ENCODE data around the gene DNAJB9.

GRCh38 chr7:108604307-108605077 is 34.8 kb downstream of the DNAJB9 start:
- TF ChIP-seq SIN3A (IDR thresholded peaks at IDR 0.05; ENCODE audit: low read depth, low read length) (no peak), NFYB (IDR thresholded peaks at IDR 0.05; ENCODE audit: insufficient read depth, low read depth, low read length) (no peak), ZNF384 (IDR thresholded peaks at IDR 0.05; ENCODE audit: borderline replicate concordance, low read depth, low read length) (no peak), CTCF (IDR thresholded peaks at IDR 0.05 in 2 of 3, conservative IDR thresholded peaks at IDR 0.05 in 1 of 3; ENCODE audit: control insufficient read depth in 2 of 3, extremely low read depth in 1 of 3, insufficient read depth in 1 of 3, low read depth in 3 of 3, low read length in 3 of 3) (no peak), HDAC6 (IDR thresholded peaks at IDR 0.05; ENCODE audit: unreplicated experiment) (no peak), EZH2 (IDR thresholded peaks at IDR 0.05; ENCODE audit: borderline replicate concordance, control insufficient read depth, low read depth, low read length) (no peak), USF2 (IDR thresholded peaks at IDR 0.05; ENCODE audit: borderline replicate concordance, low read depth, low read length) (no peak), POLR2AphosphoS5 (IDR thresholded peaks at IDR 0.05; ENCODE audit: low read length) (no peak), POLR2A (IDR thresholded peaks at IDR 0.05; ENCODE audit: low read depth, low read length) (no peak), ZBTB33 (IDR thresholded peaks at IDR 0.05) (no peak), RFX5 (IDR thresholded peaks at IDR 0.05; ENCODE audit: low read depth, low read length) (no peak), SMC3 (IDR thresholded peaks at IDR 0.05; ENCODE audit: borderline replicate concordance, low read length) (no peak), ZNF24 (IDR thresholded peaks at IDR 0.05) (no peak)
